ENCODE results near the gene RBM38.

- TF ChIP-seq CTCF (conservative IDR thresholded peaks at IDR 0.05; ENCODE audit: low read length), result no peak
- no peak for TF ChIP-seq EZH2phosphoT487 (IDR thresholded peaks at IDR 0.05; ENCODE audit: borderline replicate concordance)
These were observed 6.0 kb upstream of the RBM38 start for GRCh38 chr20:57384953-57385761.
